ENCODE measurements around the gene BLOC1S5. TPM values are rescaled to one million over a fixed set of nuclear protein-coding genes. Genes with fewer than 3 reads are reported as not detected.

The BLOC1S5 gene
- total and polyA plus RNA-seq, 2 donors (not counting 3 experiments of a cell fraction or from before 2014, with no cell fraction given) = 3.9 to 19.1 TPM

- H3K9me1 ChIP-seq (replicated peaks; ENCODE audit: control insufficient read depth, extremely low read depth, insufficient read depth, low read length) = no peaks in the 10 kb centered on the region
- H3K27me3 ChIP-seq (ENCODE audit: control insufficient read depth in 2 of 2, insufficient read depth in 2 of 2, low read length in 2 of 2) = no peaks in the 10 kb centered on the region
- no peaks in the 10 kb centered on the region for H3K79me2 ChIP-seq (ENCODE audit: control insufficient read depth, insufficient read depth, low read length)
- dilution Hi-C loops (cut with MboI; ENCODE audit: extremely low pct_ligation_motif_present, low sequenced_read_pairs) (no loop called here), intact Hi-C loops (cut with micrococcal nuclease) (no loop called here)
- no peak overlapping the region for H3K4me3 ChIP-seq (replicated peaks in 1 of 3; ENCODE audit: insufficient read depth in 1 of 3, low read depth in 1 of 3, low read length in 3 of 3)
- no peak overlapping the region for H3K27ac ChIP-seq (ENCODE audit: insufficient read depth, low read depth, low read length)
- H3K9ac ChIP-seq (replicated peaks; ENCODE audit: extremely low read depth, insufficient read depth, low read length) = no peak overlapping the region
- H3K4me2 ChIP-seq (ENCODE audit: insufficient read depth, low read length) = no peak overlapping the region
- POLR2A ChIA-PET = no interaction called here
- H3K36me3 ChIP-seq (ENCODE audit: control insufficient read depth in 2 of 2, extremely low read depth in 1 of 2, insufficient read depth in 2 of 2, low read length in 2 of 2) = no peaks in the 10 kb centered on the region
- H4K20me1 ChIP-seq (replicated peaks; ENCODE audit: control insufficient read depth, extremely low read depth, insufficient read depth, low read length) = no peaks in the 10 kb centered on the region
- BruUV-seq (replicated peaks) = no TSS peak
- DNase-seq (ENCODE audit: low read depth, low spot score) (no peak), FAIRE-seq (no peak)
- peaks cover 11% of the 10 kb centered on the region for H3K4me1 ChIP-seq (ENCODE audit: control insufficient read depth, extremely low read depth, insufficient read depth, low read length)
- no peak overlapping the region for H2AFZ ChIP-seq (ENCODE audit: low read depth, low read length)
- H3K9me3 ChIP-seq (replicated peaks; ENCODE audit: control insufficient read depth, insufficient read depth, low read length) = no peaks in the 10 kb centered on the region
- TF ChIP-seq GATA2 (IDR thresholded peaks at IDR 0.05; ENCODE audit: insufficient read depth, insufficient read length, low read depth, low read length) (no peak), MYC (IDR thresholded peaks at IDR 0.05; ENCODE audit: low read depth, low read length) (no peak), POLR2A (IDR thresholded peaks at IDR 0.05; ENCODE audit: low read depth, low read length) (no peak), JUN (IDR thresholded peaks at IDR 0.05; ENCODE audit: borderline replicate concordance, insufficient read depth, insufficient read length, low read depth) (no peak), CTCF (IDR thresholded peaks at IDR 0.05; ENCODE audit: extremely low read depth in 1 of 2, insufficient read depth in 1 of 2, low read depth in 1 of 2, low read length in 2 of 2) (no peak), EZH2 (IDR thresholded peaks at IDR 0.05; ENCODE audit: borderline replicate concordance, low read depth, low read length, severe bottlenecking) (no peak), POLR2AphosphoS5 (IDR thresholded peaks at IDR 0.05; ENCODE audit: insufficient read depth, low read depth, low read length) (no peak), FOS (IDR thresholded peaks at IDR 0.05; ENCODE audit: borderline replicate concordance, insufficient read depth, low read length) (no peak)
- TF ChIP-seq, protein P1, sequence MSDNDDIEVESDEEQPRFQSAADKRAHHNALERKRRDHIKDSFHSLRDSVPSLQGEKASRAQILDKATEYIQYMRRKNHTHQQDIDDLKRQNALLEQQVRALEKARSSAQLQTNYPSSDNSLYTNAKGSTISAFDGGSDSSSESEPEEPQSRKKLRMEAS (IDR thresholded peaks at IDR 0.05; ENCODE audit: insufficient read depth, insufficient read length) = no peak
- CTCF ChIA-PET = interaction anchor here (1.0 to 1.2 kb wide), 2 partner anchors 10 to 18 kb away, joined by 3 read pairs; no protein-coding TSS in a partner anchor
Observed at GRCh38 chr6:8113131-8113654, 49.0 kb upstream of the BLOC1S5 start.

Measured in endothelial cell of umbilical vein (primary cell).